Measurements from ENCODE around the gene SLIT3.

SLIT3 gene

DNA sequence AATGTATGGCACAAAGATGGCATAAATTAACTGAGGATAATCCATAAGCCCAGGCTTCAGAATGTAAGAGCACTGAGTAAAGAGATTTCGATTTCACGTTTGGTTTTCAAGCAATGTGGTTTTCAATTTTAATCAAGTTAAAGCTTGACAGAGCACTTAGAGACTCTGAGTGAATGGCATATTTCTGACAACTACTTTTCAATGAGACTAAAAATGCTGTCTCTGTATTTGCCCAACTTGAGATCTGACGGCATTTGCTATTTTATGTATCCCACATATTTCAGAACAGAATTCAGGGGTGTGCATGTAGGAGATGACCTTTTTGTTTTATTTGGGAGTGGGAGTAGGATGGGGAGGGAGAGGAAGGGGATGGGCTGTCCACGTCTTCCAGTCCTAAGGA, 441.5 kb downstream of the SLIT3 start:
- no peak for DNase-seq (ENCODE audit: low read depth)

DNA sequence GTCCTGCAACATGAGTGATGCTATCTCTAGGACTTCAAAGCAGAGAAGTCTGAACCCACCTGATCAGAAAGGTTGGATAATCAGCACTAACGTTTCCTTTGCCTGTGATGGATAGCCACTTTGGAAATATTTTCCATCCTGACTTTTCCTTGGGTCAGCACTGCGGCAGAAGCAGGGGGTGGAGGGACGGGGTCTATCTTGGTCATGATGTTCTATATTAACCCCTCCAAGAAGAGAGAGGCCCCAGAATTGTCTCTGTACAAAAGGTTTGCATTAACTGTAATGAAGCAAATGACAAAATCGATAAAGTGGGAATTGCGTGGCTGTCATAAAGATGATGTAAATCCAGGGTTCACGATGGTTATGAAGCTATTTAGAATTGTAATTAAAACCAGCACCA, 441.9 kb downstream of the SLIT3 start:
- DNase-seq (ENCODE audit: low read depth) = no peak

DNA sequence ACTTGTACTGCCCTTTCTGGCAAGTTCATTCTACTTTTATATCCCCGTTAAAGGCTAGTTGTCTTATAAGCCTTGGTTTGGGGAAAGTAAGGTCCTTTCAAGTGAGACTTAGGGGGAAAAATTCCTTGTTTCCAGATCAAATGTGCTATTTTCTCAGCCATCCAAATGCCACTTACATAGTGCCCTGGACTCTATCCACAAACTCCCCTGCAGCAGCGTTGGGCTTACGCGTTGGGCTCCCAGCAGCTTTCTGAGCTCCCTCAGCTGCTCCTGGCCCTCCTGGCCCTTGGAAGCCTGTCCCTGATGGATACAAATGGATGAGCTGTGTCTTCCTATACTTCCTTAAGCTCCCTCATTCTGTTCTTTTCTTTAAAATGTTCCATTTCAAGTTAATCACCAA, 442.6 kb downstream of the SLIT3 start:
- no peak for DNase-seq (ENCODE audit: low read depth)

DNA sequence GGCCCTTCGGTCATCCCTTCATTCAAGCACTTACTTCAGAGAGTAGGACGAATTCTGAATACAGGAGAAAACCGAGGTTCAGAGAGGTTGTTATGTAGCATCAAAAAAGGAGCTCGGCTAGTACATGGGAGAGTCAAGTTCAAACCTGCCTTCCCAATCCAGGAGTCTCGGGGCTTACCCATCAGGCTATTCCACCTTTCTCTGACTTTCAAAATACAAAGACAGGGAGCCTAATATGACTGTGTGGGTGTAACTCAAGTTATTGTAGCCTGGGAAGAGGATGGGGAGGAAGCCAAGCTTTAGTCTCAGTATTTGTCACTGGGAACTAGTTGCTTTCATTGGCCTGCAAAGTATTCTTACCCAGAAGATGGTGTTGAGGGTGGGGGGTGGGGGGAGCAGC, 447.0 kb downstream of the SLIT3 start:
- no peak for DNase-seq (ENCODE audit: low read depth)

DNA sequence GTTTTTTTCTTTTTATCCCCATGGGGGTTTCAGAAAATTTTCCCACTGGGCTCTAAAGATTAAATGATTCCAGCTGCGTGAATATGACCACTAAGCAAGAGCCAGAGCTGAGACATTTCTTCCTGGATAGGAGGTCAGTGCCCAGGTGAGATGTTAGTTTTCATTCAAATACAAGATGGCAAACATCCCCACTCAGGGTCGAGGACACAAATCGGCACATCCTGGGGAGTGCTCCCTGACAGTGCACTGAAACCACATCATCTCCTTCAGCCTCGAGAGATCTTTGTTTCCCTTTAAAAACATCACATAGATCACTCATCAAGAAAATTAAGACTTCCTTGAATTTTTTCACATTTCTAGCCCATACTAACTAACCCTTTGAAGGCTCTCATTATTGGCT, 448.6 kb downstream of the SLIT3 start:
- DNase-seq (ENCODE audit: low read depth) = no peak

DNA sequence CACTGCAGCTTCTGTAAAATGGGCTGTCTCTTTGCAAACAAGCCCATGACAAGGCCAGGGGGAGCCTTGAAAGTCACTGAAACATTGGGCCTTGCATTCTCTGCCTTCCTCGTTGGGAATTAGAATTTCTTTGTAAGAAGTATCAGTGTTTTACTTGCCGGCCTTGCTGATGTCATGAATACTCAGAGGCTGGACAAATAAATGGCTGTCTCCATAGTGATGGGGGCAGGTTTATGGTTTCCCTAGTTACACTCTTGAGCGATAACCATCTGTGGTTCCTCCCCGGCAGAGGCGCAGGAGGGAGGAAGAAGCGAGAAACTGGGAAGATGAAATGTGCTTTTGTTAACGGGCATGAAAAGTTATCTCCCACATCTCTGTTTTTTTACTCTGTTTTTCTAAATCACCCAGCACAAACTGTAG, 449.0 kb downstream of the SLIT3 start:
- DNase-seq (ENCODE audit: low read depth) = no peak

DNA sequence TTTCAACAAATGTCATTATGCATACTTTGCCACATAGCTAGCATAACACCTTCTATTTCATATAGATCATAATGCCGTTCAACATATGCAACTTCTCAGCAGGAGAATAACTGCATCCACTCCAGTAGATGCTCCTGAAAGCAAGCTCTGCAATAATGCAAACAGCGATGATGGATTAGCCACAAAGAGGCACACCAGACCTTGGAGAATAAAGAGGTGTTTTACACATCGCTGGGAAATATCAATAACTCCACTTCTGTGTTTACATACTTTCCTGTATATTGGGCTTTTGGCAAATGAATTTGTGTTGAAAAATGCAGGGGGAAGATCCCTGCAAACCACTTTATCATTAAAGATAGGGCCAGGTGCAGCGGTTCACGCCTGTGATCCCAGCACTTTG, 450.3 kb downstream of the SLIT3 start:
- no peak for DNase-seq (ENCODE audit: low read depth)

DNA sequence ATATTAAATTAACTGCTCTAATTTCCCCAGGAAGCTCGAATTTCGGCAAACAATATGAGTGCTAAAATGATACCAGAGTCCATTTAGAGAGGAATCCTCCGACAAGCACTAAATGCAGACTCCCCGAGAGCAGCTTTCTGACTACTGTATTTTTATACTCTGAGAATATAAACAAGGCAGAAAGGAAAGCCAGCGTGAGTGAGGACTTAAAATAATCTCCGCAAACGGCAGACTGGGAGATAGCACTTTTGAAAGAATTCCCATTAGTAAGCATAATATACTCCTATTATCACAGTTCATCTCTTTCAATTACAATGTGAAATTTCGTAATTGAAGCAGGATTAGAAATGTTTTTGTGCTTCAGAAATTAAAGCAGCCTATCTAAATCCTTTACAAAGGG, 452.4 kb downstream of the SLIT3 start:
- no peak for DNase-seq (ENCODE audit: low read depth)

DNA sequence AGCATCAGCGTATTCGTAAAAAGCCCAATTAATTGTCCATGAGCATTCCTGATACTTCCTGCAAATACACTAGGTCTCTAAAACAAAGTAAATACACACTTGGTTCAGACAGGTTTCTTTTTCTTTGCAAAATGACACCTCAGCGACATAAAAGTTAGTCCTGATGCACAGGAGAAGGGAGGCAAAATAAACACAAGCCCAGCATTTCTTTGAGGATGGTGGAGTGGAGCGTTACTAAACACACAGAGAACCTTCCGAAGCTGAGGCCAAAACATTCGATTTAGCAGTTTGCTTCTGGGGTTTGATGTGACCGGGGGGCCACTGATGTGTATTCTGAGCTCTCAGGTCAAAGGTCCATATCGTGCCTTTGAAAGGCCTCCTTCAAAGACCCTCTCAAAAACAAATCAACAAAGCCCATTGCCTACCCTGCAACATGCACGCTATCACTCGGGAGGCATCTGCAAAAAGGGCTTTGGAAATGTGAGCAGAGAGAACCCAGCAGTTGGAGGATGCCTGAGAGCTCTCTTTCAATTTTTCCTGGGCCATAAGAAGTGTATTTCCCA, 453.3 kb downstream of the SLIT3 start:
- no peak for DNase-seq (ENCODE audit: low read depth)

DNA sequence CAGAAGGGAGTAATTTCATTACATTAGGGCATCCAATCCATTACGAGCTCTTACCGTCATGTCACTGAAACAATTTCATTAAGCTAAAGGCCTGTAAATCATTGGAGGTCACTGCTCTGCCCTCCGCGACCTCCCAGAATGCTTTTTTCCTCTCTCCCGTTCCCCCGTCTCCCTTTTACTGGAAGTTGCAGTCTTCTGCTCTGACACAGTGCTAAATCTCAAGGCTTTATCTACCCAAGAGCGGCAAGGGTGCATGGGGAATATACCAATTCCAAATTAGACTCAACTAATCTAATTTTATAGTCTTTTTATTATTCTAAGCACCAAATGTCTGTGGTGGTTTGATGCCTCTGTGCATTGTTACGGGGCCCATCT, 456.0 kb downstream of the SLIT3 start:
- no peak for DNase-seq (ENCODE audit: low read depth)

DNA sequence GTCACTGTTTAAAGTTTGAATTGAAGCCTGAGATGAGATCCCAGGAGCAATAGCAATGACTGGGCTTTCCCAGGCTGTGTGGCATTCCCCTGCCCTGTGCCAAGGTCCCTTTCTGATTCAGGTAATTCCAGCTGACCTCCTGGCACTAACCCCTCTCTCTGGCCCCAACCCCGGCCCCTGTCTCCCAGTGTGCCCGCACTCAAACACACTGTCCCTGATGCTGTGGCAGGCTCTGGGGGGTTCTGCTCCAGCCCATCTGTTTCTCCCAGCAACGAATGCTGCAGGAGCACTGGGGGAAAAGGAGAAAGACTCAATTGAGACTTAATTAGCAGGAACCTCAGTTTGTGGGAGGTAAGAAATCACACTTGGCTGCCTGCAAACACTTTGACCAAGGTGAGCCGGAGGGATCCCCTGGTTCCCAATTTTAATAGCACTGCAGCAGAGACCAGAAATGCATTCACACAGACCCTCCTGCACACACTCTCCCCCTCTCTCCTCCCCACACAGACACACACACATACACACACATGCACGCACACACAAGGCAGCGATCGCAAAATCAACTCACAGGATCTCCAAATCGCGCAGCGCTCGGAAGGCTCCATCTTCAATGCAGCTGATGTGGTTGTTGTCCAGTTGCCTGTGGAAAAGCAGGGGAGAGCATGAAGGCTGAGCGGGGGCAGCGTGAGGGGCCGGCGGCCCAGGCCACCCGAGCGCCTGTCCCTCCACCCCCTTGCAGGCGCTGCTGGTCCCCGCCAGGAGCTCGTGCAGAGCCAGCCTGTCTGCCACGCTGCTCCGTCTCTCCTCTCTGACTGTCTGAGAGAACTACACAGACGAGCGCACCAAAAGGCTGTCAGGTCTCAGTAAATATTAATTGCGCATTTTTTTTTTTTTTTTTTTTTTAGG, 456.7 kb downstream of the SLIT3 start:
- no peak for DNase-seq (ENCODE audit: low read depth)

DNA sequence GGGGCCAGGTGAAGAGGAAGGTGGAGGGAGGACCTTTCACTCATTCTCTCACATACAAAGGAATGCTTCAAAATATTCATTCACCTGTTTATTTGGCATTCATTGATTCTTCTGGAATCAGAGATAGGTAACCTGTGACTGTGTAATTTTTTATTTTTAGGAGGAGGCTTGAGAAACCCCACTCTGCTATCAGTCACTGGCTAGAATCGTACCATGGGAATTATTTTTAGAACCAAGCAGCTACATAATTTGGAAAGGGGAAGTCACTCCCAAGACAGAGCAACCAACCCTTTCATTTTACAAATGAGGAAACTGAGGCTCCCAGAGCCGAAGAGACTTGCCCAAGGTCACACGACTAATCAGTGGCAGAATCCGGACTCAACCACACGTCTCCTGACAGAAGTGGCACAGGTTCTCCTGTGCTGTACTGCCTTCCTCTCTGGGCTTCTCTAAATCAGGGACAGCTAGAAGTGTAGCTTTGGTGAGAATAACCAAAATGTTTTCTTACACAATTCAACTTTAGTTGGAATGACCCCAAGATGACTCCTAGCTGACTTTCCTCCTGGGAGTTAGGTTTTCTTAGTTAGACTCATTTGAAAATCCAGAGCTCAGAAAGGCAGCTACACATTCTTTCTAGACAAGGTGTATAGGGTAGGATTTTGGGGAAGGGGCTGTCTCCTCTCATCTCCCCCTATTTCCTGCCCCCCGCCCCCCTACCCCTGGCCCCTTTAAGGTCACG, 457.5 kb downstream of the SLIT3 start:
- DNase-seq (ENCODE audit: low read depth) = no peak

DNA sequence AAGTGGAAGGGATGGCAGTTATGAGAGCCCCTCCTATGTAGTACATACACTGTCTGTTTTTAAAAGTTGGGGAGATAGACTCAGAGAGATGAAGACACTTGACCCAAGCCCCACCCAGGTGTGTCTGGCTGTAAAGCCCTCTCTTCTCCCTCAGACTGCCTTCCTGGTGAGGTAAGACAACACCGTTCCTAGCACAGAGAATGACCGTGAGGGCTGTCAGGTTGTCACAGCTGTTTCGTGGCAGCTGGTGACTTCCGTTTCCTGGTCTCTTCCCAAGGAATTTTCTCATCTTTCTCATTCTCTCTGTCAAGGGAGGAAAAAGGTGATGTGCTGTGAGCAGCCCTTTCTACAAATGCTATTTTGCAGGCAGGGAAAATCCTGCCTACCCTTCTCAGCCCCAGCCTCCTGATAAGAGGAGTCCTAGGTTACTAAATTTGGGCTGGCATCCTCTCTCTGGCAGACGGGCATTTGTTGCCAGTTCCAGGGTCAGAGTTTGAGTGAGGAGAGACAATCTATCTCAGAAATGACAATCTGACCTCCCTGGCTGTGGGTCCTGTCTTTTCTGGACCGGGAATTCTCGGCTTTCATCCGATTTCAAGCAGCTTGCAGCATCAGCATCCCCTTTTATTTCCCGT, 458.3 kb downstream of the SLIT3 start:
- DNase-seq (ENCODE audit: low read depth) = no peak

DNA sequence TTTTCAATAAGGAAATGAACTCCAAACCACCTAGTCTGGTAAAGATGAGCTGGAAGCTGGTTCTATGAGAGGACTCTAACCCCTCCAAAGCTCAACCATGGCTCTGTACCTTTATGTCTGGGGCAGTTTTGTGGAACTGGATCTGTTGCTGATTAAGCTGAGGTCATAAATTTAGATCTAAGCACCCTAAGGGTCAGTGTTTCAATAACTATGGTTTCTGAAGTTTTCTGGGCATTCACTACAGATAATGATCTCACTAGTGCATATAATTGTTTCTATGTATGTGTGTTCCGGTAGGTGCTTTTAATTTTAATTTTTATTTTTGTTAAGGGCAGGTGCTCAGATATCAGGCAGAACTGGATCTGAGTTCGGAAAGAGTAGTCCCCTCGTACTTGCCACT, 463.1 kb downstream of the SLIT3 start:
- no peak for DNase-seq (ENCODE audit: low read depth)

DNA sequence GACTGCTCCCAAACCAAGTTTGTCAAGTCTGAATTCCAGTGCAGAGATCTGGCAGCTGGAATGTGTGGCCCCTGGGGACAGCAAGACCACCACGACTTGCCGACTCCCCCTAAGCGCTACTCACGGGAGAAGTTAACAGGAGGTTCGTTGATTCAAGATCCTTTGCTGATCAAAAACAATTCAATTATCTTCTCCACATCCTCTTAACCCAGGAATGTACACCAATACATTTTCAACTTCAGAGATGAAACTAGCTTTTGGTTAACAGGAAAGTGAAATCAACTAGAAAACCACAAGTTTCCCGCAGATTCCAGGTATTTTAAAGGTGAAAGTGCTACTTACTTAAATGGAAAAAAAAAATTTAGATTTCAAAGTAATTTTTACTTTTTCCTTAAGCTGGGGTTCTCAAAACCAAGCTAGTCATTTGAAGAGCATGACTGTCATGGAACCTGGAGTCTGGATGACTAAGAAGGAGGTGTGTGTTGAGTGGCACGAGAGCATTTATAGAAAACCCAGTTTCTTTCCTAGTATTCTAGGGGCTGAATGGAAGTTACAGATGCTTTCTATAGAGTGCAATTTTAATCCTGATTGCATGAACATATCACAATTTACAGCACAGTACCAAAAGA, 464.2 kb downstream of the SLIT3 start:
- no peak for DNase-seq (ENCODE audit: low read depth)

DNA sequence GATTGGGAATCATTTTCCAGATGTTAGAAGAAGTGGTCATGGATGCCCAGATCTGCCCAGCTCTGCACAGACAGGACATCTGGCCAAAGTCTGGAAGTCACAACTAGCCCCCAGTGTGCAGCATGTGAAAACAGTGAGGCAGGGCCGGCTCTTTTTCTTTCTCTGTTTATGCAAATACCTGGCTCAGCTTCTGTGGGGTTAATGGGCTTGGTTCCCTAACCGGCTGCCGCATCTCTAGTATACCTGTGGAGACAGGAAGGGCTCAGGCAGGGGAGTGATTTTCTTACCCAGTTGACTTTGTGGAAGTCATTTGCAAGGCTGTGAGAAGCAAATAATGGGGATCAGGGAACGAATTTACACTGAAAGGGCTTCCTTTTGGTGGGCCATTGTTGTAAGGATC, 467.0 kb downstream of the SLIT3 start:
- DNase-seq (ENCODE audit: low read depth) = no peak

DNA sequence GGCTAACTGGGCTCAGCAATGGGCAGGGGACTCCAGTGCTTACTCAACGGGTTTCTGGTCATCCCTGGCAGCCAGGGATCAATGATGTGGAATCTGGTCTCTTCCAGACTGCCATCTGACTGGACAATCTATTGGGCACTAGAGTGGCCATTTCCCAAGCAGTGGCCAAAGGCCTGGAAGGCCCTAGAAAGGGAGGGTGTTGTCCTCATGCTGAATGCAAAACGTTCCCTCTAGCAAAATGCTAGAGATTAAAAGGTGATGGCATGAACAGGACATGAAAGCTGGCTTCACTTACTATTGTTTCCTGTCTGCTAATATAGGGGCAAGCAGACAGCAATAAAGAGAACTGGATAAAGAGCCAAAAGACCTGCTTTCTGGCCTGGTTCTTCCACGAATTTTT, 467.6 kb downstream of the SLIT3 start:
- DNase-seq (ENCODE audit: low read depth) = no peak

DNA sequence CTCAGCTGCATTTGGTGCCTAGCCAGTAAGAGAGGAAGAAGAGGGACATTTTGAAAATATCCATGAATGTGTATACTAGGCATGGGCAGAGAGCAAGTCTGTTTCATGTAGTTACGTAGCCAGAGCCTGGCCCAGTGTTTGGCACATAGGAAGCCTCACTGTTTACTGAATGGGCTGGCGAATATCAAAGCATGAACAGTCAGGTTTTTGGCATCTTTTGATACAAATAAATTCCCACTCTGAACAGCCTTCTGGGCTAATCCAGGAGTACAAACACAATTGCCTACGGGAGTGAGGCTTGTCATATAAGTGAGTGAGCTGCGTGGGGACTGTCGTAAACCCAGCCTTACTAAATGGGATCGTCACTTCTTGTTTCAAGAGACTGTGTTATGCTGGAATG, 468.6 kb downstream of the SLIT3 start:
- DNase-seq (ENCODE audit: low read depth) = no peak

DNA sequence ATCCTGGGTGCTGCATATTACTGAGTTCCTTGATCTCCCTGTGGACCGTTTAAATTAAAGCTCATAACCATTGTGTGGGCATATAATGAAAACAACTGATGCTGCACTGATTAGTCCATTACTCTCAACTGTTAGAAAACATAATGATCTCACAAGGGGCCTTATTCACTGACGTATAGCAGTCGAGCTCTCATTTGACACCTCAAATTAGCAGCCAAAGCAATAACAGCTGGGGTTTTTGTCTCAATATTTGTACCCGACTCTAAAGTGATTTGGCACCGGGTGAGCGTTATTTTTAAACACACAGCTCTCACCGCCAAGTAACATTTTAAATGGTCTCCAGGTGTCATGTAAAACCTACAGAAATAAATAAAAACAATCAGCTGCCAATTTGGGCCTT, 469.6 kb downstream of the SLIT3 start:
- DNase-seq (ENCODE audit: low read depth) = no peak

DNA sequence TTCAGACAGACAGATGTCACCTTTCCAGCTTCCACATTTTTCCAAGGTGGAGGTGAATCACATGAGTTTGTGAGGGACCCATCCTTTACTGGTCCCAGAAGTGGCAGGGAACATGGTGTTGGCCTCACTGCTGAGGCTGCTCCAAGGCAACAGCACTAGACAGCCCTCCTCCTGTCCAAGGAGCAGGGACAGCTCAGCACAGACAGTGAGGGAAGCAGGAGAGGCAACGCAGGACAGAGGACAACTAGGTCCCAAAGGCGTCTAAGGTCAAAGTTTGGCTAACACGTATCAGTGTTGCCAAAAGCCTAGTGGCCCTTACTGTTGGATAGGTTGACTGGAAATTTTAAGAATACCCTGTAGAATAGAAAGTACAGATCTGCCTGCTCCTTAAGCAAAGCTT, 470.1 kb downstream of the SLIT3 start:
- DNase-seq (ENCODE audit: low read depth) = no peak

DNA sequence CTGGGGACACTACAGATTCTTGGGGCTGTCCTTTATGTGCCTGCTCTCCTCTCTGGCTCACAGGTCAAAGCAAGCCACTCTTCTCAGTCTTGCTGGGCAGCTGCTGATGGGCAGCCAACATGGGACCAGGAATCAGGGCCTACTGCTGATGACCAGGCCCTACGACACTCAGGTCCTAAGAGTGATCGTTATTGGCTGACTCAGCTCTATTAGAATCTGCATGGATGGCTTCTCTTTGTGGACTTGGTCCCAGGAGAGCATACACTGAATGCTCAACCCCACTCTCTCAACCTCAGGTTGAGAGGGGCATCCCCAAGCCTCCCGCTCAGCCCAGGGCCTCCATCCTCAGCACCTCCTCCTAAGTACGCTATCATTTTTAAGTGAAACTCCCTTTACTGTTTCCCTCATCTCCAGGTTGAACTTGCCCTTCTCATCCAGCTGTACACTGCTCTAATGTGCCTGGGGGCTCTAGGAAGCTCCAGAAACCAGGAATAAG, 471.0 kb downstream of the SLIT3 start:
- DNase-seq (ENCODE audit: low read depth) = no peak

DNA sequence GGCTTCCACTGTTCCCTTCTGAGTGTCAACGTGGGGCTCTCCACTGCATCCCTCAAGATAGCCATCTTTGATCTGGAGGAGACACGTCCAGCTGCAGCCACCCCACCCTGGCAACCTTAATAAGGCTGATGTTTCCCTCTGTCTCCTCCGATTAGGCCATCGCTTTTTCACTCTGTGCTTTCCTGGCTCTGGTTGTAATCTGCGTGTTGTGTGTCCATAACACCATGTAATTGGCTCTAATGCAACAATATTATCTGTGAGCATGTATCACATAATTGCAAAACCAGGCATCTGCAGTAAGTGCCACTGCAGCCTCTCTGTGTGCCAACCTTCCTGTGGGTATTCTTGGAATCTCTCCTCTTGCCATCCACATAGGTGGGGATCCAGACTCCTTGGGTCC, 471.9 kb downstream of the SLIT3 start:
- no peak for DNase-seq (ENCODE audit: low read depth)

All from stimulated activated CD8-positive, alpha-beta memory T cell treated with anti-CD3 and anti-CD28 coated beads, Interleukin-15, amount 100 ng/mL, for 24 hours (primary cell).